ENCODE results near the gene MKNK1.

MKNK1 gene

DNA sequence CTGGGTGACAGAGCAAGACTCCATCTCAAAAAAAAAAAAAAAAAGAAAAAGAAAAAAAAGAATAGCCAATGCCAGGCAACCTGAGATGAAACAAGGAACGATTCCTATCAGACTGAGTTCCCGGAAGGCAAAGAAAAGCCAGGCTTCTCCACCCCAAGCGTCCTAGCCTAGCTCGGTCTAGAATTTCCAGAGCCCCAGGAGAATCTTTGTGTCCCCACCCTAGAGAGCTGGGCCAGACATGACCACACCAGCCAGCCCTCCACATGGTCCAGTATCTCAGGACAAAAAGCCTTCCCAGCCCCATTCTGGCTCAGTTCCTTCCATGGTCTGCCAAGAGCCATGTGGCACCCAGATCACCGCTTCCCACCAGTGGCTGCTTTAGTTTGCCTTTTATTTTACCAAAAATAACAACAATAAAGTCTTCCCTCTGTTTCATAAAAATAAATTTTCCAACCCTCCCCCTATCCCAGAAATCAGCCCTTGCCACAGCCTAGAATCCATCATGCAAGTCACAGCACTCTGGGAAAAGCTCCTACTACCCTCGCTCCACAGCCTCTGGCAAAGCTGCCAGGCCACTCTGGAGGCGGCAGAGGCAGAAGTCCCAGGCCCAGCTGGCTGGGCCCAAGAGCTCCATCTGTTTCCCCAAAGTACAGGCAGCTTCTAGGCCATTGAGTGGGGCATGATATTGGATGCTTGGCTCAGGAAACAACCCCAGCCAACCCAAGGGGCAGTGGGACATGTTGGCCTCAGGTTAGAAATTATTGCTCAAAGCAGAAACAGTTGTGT is 3.5 kb upstream of the MKNK1 start:
- Histone ChIP-seq H3K4me1 (ENCODE audit: control insufficient read depth, insufficient read depth, low read length) (peaks cover 22% of the 10 kb centered on the region), H3K27ac (ENCODE audit: low read depth, low read length) (no peak overlapping the region), H3K36me3 (ENCODE audit: control insufficient read depth, insufficient read depth, low read length) (no peaks in the 10 kb centered on the region), H3K27me3 (ENCODE audit: control insufficient read depth, insufficient read depth, low read length) (no peaks in the 10 kb centered on the region), H3K4me3 (ENCODE audit: low read depth, low read length) (no peak overlapping the region), H3K9ac (ENCODE audit: low read length) (no peak overlapping the region), H3K9me3 (ENCODE audit: control insufficient read depth, insufficient read depth, low read depth, low read length) (no peaks in the 10 kb centered on the region)

GRCh38 chr1:46606255-46606965 is 2.3 kb upstream of the MKNK1 start:
- Histone ChIP-seq H3K9me3 (ENCODE audit: control insufficient read depth, insufficient read depth, low read depth, low read length) (no peaks in the 10 kb centered on the region), H3K4me3 (ENCODE audit: low read depth, low read length) (no peak overlapping the region), H3K27me3 (ENCODE audit: control insufficient read depth, insufficient read depth, low read length) (no peaks in the 10 kb centered on the region), H3K36me3 (ENCODE audit: control insufficient read depth, insufficient read depth, low read length) (no peaks in the 10 kb centered on the region), H3K27ac (ENCODE audit: low read depth, low read length) (no peak overlapping the region), H3K4me1 (ENCODE audit: control insufficient read depth, insufficient read depth, low read length) (peaks cover 14% of the 10 kb centered on the region), H3K9ac (ENCODE audit: low read length) (no peak overlapping the region)

DNA sequence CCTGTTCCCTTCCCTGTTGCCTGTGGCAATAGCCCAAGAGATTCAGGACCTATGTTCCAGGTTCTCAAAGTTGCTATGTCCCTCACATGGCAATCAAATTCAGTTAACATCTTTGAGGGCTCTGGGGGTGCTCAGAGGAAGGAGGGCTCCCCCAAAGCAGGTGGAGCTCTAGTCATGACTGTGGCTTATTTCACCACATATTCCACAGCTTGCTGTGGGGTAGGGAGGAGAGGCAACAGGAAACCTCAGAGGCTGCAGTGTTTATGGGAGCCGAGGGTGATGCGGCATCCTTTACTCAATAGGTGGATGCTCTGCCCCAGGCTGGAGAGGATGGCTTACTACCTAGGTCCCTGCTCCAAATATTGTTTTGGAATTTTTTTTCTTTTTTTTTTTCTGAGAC is 1.2 kb upstream of the MKNK1 start:
- H3K9ac ChIP-seq (ENCODE audit: low read length): no peak overlapping the region
- no peak overlapping the region for H3K4me3 ChIP-seq (ENCODE audit: low read depth, low read length)
- no peaks in the 10 kb centered on the region for H3K27me3 ChIP-seq (ENCODE audit: control insufficient read depth, insufficient read depth, low read length)

DNA sequence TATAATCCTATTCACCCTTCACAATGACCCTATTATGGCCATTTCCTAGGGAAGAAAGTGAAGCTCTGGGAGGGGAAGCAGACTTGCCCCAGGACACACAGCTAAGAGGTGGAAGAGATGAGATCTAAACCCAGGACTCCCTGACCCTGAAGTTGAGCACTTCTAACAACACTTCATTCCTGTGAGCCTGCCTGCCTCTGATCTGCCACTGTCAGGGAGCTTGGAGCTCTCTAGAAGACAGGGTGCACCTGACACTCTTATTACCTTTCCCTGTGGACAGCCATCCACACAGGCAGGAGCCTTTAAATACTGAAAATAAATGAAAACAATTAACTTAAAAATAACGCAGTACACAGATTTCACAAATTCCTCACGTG is 599 bp downstream of the MKNK1 start:
- H3K9me3 ChIP-seq (ENCODE audit: control insufficient read depth, insufficient read depth, low read depth, low read length): no peaks in the 10 kb centered on the region
- H3K36me3 ChIP-seq (ENCODE audit: control insufficient read depth, insufficient read depth, low read length): no peaks in the 10 kb centered on the region
- H3K27me3 ChIP-seq (ENCODE audit: control insufficient read depth, insufficient read depth, low read length): no peaks in the 10 kb centered on the region
- no peak overlapping the region for H3K27ac ChIP-seq (ENCODE audit: low read depth, low read length)
- H3K4me1 ChIP-seq (ENCODE audit: control insufficient read depth, insufficient read depth, low read length): peaks cover 10% of the 10 kb centered on the region
- H3K9ac ChIP-seq (ENCODE audit: low read length): peak overlapping the region; percentile 49
- H3K4me3 ChIP-seq (ENCODE audit: low read depth, low read length): peak overlapping the region; percentile 87

More for the DNA sequence above, 1.2 kb upstream of the MKNK1 start:
- Histone ChIP-seq H3K9me3 (ENCODE audit: control insufficient read depth, insufficient read depth, low read depth, low read length) (no peaks in the 10 kb centered on the region), H3K36me3 (ENCODE audit: control insufficient read depth, insufficient read depth, low read length) (no peaks in the 10 kb centered on the region), H3K27ac (ENCODE audit: low read depth, low read length) (no peak overlapping the region), H3K4me1 (ENCODE audit: control insufficient read depth, insufficient read depth, low read length) (peaks cover 10% of the 10 kb centered on the region)

- Histone ChIP-seq H3K36me3 (ENCODE audit: control insufficient read depth, insufficient read depth, low read length) (no peaks in the 10 kb centered on the region), H3K4me3 (ENCODE audit: low read depth, low read length) (no peak overlapping the region), H3K4me1 (ENCODE audit: control insufficient read depth, insufficient read depth, low read length) (peaks cover 10% of the 10 kb centered on the region), H3K27ac (ENCODE audit: low read depth, low read length) (no peak overlapping the region), H3K9ac (ENCODE audit: low read length) (no peak overlapping the region), H3K27me3 (ENCODE audit: control insufficient read depth, insufficient read depth, low read length) (no peaks in the 10 kb centered on the region), H3K9me3 (ENCODE audit: control insufficient read depth, insufficient read depth, low read depth, low read length) (no peaks in the 10 kb centered on the region)
Observed at GRCh38 chr1:46601257-46602007, 2.6 kb downstream of the MKNK1 start.

- Histone ChIP-seq H3K4me3 (ENCODE audit: low read depth, low read length) (no peak overlapping the region), H3K9ac (ENCODE audit: low read length) (no peak overlapping the region), H3K9me3 (ENCODE audit: control insufficient read depth, insufficient read depth, low read depth, low read length) (no peaks in the 10 kb centered on the region), H3K27me3 (ENCODE audit: control insufficient read depth, insufficient read depth, low read length) (no peaks in the 10 kb centered on the region), H3K36me3 (ENCODE audit: control insufficient read depth, insufficient read depth, low read length) (no peaks in the 10 kb centered on the region), H3K4me1 (ENCODE audit: control insufficient read depth, insufficient read depth, low read length) (peaks cover 6% of the 10 kb centered on the region), H3K27ac (ENCODE audit: low read depth, low read length) (no peak overlapping the region)
Observed at GRCh38 chr1:46599059-46599970, 4.8 kb downstream of the MKNK1 start.

DNA sequence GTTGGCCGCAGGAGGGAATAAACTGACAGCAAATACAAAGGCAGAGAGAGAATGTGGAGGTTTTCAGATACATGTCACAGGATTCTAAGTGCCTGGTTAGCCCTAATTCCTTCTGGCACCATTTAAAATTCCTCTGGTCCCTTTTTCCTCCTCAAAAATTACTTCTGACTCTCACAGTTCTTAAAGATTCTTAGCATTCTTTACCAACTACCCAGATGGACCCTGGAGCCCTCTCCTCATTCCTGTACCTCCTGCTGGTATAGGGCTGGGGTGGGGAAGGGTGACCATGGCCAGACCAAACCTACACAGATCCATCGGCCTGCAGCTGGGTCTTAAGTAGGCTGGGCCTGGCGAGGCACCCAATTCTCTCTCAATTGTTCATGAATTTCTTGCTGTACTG is 7.2 kb downstream of the MKNK1 start:
- Histone ChIP-seq H3K27me3 (ENCODE audit: control insufficient read depth, insufficient read depth, low read length) (no peaks in the 10 kb centered on the region), H3K9ac (ENCODE audit: low read length) (no peak overlapping the region), H3K27ac (ENCODE audit: low read depth, low read length) (no peak overlapping the region), H3K4me1 (ENCODE audit: control insufficient read depth, insufficient read depth, low read length) (no peaks in the 10 kb centered on the region; the same call in 1 of the 2 replicates), H3K36me3 (ENCODE audit: control insufficient read depth, insufficient read depth, low read length) (peaks cover 18% of the 10 kb centered on the region), H3K9me3 (ENCODE audit: control insufficient read depth, insufficient read depth, low read depth, low read length) (no peaks in the 10 kb centered on the region), H3K4me3 (ENCODE audit: low read depth, low read length) (no peak overlapping the region)

GRCh38 chr1:46596036-46596435 is 8.0 kb downstream of the MKNK1 start:
- no peaks in the 10 kb centered on the region; the same call in 1 of the 2 replicates for H3K4me1 ChIP-seq (ENCODE audit: control insufficient read depth, insufficient read depth, low read length)
- no peaks in the 10 kb centered on the region for H3K27me3 ChIP-seq (ENCODE audit: control insufficient read depth, insufficient read depth, low read length)

DNA sequence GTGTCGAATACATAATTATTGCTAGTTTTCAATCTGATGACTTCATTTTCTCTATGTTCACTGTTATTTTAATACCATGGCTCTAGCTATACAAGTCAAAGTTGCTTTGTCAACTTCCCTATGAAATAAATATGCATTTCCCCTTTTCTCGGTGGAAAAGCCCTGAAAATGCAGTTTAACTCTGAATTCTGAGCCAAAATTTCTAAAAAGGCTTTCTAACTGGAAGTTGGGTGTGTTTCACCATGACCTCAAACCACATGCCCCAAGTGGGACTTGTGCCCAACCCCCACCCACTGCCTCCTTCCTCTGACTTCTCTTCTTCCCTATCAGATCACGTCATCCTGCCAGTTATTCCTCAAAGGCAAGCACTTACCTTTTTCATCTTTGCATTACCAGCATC is 8.9 kb downstream of the MKNK1 start:
- Histone ChIP-seq H3K9me3 (ENCODE audit: control insufficient read depth, insufficient read depth, low read depth, low read length) (no peaks in the 10 kb centered on the region), H3K4me1 (ENCODE audit: control insufficient read depth, insufficient read depth, low read length) (no peaks in the 10 kb centered on the region; the same call in 1 of the 2 replicates), H3K4me3 (ENCODE audit: low read depth, low read length) (no peak overlapping the region), H3K27ac (ENCODE audit: low read depth, low read length) (no peak overlapping the region), H3K36me3 (ENCODE audit: control insufficient read depth, insufficient read depth, low read length) (peaks cover 29% of the 10 kb centered on the region), H3K27me3 (ENCODE audit: control insufficient read depth, insufficient read depth, low read length) (no peaks in the 10 kb centered on the region), H3K9ac (ENCODE audit: low read length) (no peak overlapping the region)

More at GRCh38 chr1:46596036-46596435, 8.0 kb downstream of the MKNK1 start:
- Histone ChIP-seq H3K9ac (ENCODE audit: low read length) (no peak overlapping the region), H3K27ac (ENCODE audit: low read depth, low read length) (no peak overlapping the region), H3K9me3 (ENCODE audit: control insufficient read depth, insufficient read depth, low read depth, low read length) (no peaks in the 10 kb centered on the region), H3K4me3 (ENCODE audit: low read depth, low read length) (no peak overlapping the region), H3K36me3 (ENCODE audit: control insufficient read depth, insufficient read depth, low read length) (peaks cover 26% of the 10 kb centered on the region)

DNA sequence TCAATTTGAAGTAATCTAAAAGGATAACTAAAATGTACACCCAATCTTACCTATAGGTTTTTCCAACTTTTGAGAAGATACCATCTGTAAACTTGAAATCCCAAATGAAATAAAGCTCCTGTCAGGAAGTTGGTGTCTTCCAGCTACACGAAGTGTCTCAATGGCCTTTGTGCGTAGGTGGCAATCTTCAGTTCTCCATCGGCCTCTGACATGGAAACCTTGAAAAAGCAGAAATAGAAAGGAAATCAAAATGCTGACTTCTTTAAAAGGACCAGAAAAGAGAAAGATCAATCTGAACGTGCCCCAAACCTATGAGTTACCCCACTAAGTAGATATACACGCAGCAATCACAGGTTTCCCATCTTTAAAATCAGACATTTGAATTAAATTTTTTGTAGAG is 10.0 kb downstream of the MKNK1 start:
- Histone ChIP-seq H3K9me3 (ENCODE audit: control insufficient read depth, insufficient read depth, low read depth, low read length) (no peaks in the 10 kb centered on the region), H3K27ac (ENCODE audit: low read depth, low read length) (no peak overlapping the region), H3K4me1 (ENCODE audit: control insufficient read depth, insufficient read depth, low read length) (no peaks in the 10 kb centered on the region; the same call in 1 of the 2 replicates), H3K9ac (ENCODE audit: low read length) (no peak overlapping the region), H3K27me3 (ENCODE audit: control insufficient read depth, insufficient read depth, low read length) (no peaks in the 10 kb centered on the region), H3K4me3 (ENCODE audit: low read depth, low read length) (no peak overlapping the region), H3K36me3 (ENCODE audit: control insufficient read depth, insufficient read depth, low read length) (peaks cover 39% of the 10 kb centered on the region)

Measured in HUES6 (cell line).